A673 (cell line): ENCODE results near the gene TMCC1. TPM values are rescaled to one million over a fixed set of nuclear protein-coding genes. Genes with fewer than 3 reads are reported as not detected.

Source experiments
- BruUV-seq: library from RNA; stranded (reverse); fragments of 400-500 nt; replicated peaks from 2 replicates; lab custom pipeline; 2021; lab: Mats Ljungman, UMichigan
- CTCF ChIA-PET: fragments of 300-600 bp; sonication (Branson Sonifier 250); formaldehyde crosslinking; loops from one replicate; lab custom pipeline; 2022; ENCODE audit warnings: antibody characterized with exemption; lab: Charles Lee
- POLR2A ChIA-PET: fragments of 300-600 bp; sonication (Branson Sonifier 250); formaldehyde crosslinking; loops from one replicate; lab custom pipeline; 2022; ENCODE audit warnings: antibody characterized with exemption; ENCODE audit not compliant: low non-redundant PET; lab: Charles Lee
- DNase-seq: peaks from one replicate; pipeline ENCODE4 v3.0.0-alpha.2; 2015; ENCODE audit warnings: low spot score
- H3K27ac ChIP-seq: fragments of 200-600 bp; sonication (generic); 2 replicates; pipeline ENCODE4 v1.5.1; 2016; ENCODE audit warnings: mixed run types, low read depth, mild to moderate bottlenecking, mixed read lengths, antibody characterized with exemption, low read length; ENCODE audit not compliant: poor library complexity, severe bottlenecking
- H3K27me3 ChIP-seq: fragments of 200-600 bp; sonication (generic); replicated peaks from 2 replicates; pipeline ENCODE4 v1.6.1; 2017; ENCODE audit warnings: mixed run types, low read depth, mild to moderate bottlenecking, mixed read lengths, antibody characterized with exemption, low read length; ENCODE audit not compliant: insufficient read depth, poor library complexity
- H3K36me3 ChIP-seq: fragments of 200-600 bp; sonication (generic); 2 replicates; pipeline ENCODE4 v1.6.1; 2016; ENCODE audit warnings: mixed run types, mild to moderate bottlenecking, mixed read lengths, antibody characterized with exemption, low read length; ENCODE audit not compliant: insufficient read depth, poor library complexity, severe bottlenecking
- H3K4me1 ChIP-seq: fragments of 200-600 bp; sonication (generic); 2 replicates; pipeline ENCODE4 v1.6.1; 2017; ENCODE audit warnings: mixed run types, mild to moderate bottlenecking, mixed read lengths, antibody characterized with exemption, low read length; ENCODE audit not compliant: insufficient read depth, poor library complexity, severe bottlenecking
- H3K4me3 ChIP-seq: fragments of 200-600 bp; sonication (generic); 2 replicates; pipeline ENCODE4 v1.5.1; 2016; ENCODE audit warnings: low read depth, mixed run types, mild to moderate bottlenecking, mixed read lengths, low read length; ENCODE audit not compliant: poor library complexity, severe bottlenecking
- H3K9me3 ChIP-seq: fragments of 200-600 bp; sonication (generic); 2 replicates; pipeline ENCODE4 v1.6.1; 2016; ENCODE audit warnings: mixed run types, low read depth, mild to moderate bottlenecking, mixed read lengths, antibody characterized with exemption, low read length; ENCODE audit not compliant: poor library complexity, severe bottlenecking
- EZH2 ChIP-seq: fragments of 200-600 bp; sonication (generic); IDR thresholded peaks from 2 replicates; pipeline ENCODE4 v1.6.1; 2017; ENCODE audit warnings: borderline replicate concordance, low read depth, mild to moderate bottlenecking, mixed read lengths, antibody characterized with exemption, low read length; ENCODE audit not compliant: poor library complexity, severe bottlenecking
- intact Hi-C: fragments of 100-400 bp; cut with micrococcal nuclease; formaldehyde crosslinking; loops from one replicate; pipeline ENCODE4 v1.10.0; 2022; ENCODE audit not compliant: unreplicated experiment
- total RNA-seq: library from RNA; stranded (reverse); gene quantifications from 2 replicates; pipeline ENCODE4 v1.2.3, GENCODE V29; 2021
- TF ChIP-seq, protein P1 (sequence below): fragments of 300-800, 200-600 bp; sonication (generic); conservative IDR thresholded peaks from 2 replicates; pipeline ENCODE4 v1.5.1; 2017; ENCODE audit warnings: low read depth, mild to moderate bottlenecking, antibody characterized with exemption, low read length, moderate library complexity, mixed read lengths

Gene TMCC1
- total RNA-seq, 1 experiment from 2014 or later, result 29.4 TPM

DNA sequence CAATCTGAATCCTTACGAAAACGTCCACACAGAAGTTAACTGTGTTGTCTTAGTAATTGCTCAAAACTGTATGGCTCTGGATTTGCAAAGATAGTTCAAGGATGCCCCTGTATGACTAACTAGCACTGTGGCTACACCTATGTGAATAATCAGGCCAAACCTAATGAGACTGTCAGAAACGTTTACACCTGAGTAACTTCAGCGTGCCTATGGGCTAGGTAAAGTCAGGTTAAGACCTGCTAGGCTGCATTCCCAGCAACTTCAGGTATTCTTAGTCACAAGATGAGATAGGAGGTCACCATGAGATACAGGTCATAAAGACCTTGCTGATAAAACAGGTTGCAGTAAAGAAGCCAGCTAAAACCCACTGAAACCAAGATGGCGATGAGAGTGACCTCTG, 199.3 kb downstream of the TMCC1 start:
- Histone ChIP-seq H3K4me3 (no peak overlapping the region), H3K27ac (no peak overlapping the region), H3K9me3 (no peaks in the 10 kb centered on the region), H3K36me3 (no peaks in the 10 kb centered on the region), H3K4me1 (peaks cover 16% of the 10 kb centered on the region), H3K27me3 (no peaks in the 10 kb centered on the region)
- intact Hi-C loops, result no loop called here
- BruUV-seq, result no TSS peak
- TF ChIP-seq, protein P1, sequence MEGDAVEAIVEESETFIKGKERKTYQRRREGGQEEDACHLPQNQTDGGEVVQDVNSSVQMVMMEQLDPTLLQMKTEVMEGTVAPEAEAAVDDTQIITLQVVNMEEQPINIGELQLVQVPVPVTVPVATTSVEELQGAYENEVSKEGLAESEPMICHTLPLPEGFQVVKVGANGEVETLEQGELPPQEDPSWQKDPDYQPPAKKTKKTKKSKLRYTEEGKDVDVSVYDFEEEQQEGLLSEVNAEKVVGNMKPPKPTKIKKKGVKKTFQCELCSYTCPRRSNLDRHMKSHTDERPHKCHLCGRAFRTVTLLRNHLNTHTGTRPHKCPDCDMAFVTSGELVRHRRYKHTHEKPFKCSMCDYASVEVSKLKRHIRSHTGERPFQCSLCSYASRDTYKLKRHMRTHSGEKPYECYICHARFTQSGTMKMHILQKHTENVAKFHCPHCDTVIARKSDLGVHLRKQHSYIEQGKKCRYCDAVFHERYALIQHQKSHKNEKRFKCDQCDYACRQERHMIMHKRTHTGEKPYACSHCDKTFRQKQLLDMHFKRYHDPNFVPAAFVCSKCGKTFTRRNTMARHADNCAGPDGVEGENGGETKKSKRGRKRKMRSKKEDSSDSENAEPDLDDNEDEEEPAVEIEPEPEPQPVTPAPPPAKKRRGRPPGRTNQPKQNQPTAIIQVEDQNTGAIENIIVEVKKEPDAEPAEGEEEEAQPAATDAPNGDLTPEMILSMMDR, result no peak
- no peak for DNase-seq
- ChIA-PET CTCF (no interaction called here), POLR2A (no interaction called here)

GRCh38 chr3:129692743-129693142, 200.8 kb downstream of the TMCC1 start:
- H3K27ac ChIP-seq, result no peak overlapping the region
- H3K4me1 ChIP-seq, result peaks cover 26% of the 10 kb centered on the region
- no peaks in the 10 kb centered on the region for H3K9me3 ChIP-seq
- BruUV-seq, result no TSS peak
- H3K4me3 ChIP-seq, result no peak overlapping the region
- intact Hi-C loops, result no loop called here
- DNase-seq, result no peak
- CTCF ChIA-PET, result no interaction called here
- H3K27me3 ChIP-seq, result no peaks in the 10 kb centered on the region
- no peaks in the 10 kb centered on the region for H3K36me3 ChIP-seq
- POLR2A ChIA-PET, result no interaction called here
- TF ChIP-seq, protein P1, result no peak
- TF ChIP-seq EZH2, result no peak

- H3K27ac ChIP-seq, result peak overlapping the region; percentile 34
- no peak for DNase-seq
- BruUV-seq, result no TSS peak
- ChIA-PET CTCF (no interaction called here), POLR2A (no interaction called here)
- no peak overlapping the region for H3K4me3 ChIP-seq
- no peaks in the 10 kb centered on the region for H3K27me3 ChIP-seq
- H3K36me3 ChIP-seq, result no peaks in the 10 kb centered on the region
- intact Hi-C loops, result no loop called here
- TF ChIP-seq, protein P1, result no peak
- no peak for TF ChIP-seq EZH2
- H3K4me1 ChIP-seq, result peaks cover 36% of the 10 kb centered on the region
- H3K9me3 ChIP-seq, result no peaks in the 10 kb centered on the region
Observed at GRCh38 chr3:129690963-129691362, 202.5 kb downstream of the TMCC1 start.
